ELF-1 (cell line): ENCODE measurements around the gene CTNNA3.

Experiments used
- DNase-seq: peaks from one replicate; pipeline ENCODE4 v3.0.0-alpha.2; 2016; ENCODE audit warnings: low read depth, low spot score

The CTNNA3 gene

DNA sequence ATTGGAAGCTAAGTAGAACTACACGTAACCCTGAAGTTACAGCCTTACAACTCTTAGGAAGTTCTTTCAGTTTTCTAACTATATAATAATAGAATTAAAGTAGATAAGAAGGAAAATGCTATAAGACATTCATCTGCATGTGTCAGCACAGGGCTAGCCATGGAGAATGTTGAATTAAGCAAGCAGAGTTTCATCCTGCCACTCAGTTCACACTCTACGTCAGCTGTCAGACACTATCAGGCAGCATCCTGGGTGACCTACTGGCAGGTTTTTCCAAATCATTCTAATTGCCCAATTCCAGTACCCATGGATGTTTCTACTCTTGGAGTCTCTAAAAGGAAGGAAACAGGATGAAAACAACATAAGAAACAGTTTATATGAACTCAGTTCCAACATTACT, 815.2 kb downstream of the CTNNA3 start:
- DNase-seq = no peak

DNA sequence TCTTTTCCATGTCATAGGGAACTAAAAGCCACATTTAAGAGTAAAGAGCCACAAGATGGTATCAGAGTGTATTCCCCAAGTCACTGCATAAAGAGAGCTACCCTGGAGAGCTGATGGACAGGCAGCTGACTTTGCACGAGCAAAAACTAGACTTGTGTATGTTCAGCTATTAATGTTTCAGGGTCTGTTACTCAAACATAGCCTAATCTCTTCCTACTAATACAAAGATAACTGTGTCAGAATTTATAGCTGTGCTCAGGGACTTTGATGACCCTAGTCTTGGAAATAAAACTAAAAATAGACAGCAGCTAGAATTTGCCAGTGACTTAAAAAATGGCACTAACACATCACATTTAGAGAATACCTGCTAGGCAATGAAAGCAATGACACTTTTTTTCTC, 815.7 kb downstream of the CTNNA3 start:
- no peak for DNase-seq

DNA sequence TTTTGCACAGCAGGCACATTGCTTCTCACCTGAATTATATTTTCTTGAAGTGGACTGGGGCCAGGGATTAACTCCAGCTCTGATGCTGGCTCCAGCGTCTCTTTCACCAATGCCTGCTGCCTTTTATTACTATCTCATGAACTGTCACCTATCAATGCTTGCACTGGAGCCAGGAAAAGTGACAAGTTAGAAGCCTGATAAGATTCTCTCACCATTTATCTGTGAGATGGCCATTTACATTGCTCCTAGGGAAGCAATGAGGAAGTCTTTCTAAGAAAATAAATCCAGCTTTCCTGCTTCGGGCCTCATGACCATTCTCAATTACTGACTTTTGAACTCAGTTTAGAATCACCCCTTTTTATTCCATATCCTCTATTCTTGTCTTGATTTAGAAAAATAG, 818.6 kb downstream of the CTNNA3 start:
- no peak for DNase-seq

GRCh38 chr10:66869635-66870034, 826.4 kb downstream of the CTNNA3 start:
- no peak for DNase-seq

GRCh38 chr10:66862687-66863258, 833.2 kb downstream of the CTNNA3 start:
- no peak for DNase-seq

- DNase-seq = no peak
These were observed 835.5 kb downstream of the CTNNA3 start for GRCh38 chr10:66860376-66860945.

DNA sequence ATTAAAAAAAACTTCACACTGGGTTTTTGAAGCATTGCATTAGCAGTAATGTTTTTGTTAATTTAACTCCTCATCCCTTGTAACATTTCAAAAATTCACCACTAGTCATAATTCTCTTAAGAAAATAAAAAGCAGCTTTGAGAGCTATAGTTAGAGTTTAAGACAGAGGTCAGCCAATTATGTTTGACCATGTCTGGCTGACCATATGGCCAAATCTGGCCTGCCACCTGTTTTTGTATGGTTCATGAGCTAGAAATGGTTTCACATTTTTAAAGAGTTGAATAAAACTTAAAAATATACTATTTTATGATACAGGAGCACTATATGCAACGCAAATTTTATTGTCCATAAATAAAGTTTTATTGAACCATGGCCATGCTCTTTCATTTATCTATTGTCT, 843.2 kb downstream of the CTNNA3 start:
- no peak for DNase-seq

GRCh38 chr10:66848856-66849255, 847.1 kb downstream of the CTNNA3 start:
- DNase-seq = no peak

- DNase-seq = no peak
These were observed 851.6 kb downstream of the CTNNA3 start for GRCh38 chr10:66844176-66844942.

- no peak for DNase-seq
These were observed 852.6 kb downstream of the CTNNA3 start for GRCh38 chr10:66843396-66843795.

- no peak for DNase-seq
These were observed 853.1 kb downstream of the CTNNA3 start for GRCh38 chr10:66842867-66843266.

DNA sequence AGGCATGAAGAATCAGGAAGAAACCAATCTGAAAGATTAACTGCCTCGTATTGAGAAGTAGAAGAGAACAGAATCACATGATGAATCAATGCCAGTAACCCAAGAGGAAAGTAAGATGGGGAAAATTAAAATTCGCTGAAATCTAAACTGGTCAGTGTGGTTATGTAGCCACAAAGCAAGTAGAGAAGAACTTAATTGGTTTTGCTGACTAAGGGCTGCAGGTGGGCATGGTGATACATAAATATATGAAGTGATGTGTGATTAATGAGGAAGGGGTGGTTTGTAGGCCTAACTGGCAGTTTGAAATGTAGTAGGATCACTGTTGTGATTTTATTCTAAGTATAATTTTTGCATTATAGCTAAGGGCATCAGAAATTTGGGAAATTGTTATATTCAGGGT, 853.6 kb downstream of the CTNNA3 start:
- DNase-seq = no peak

- no peak for DNase-seq
These were observed 857.3 kb downstream of the CTNNA3 start for GRCh38 chr10:66838656-66839055.

DNA sequence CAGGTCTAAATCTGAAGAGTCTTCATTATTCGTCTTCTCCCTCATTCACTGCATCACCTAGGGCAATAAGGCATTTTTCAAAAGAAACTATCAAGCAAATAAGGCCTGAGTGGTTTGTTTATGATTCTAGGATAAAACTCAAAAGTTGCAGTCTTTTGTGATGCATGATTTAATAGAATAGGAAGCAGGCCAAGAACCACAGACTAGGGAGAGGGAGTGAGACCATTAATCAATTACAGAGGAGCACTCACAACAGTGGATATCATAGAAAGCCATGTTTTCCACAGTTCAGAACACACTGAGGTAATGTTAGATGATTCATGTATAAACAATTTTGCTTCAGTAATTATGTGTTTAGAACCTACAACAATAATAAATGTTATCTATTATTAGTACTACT, 858.0 kb downstream of the CTNNA3 start:
- DNase-seq = no peak

GRCh38 chr10:66837335-66837734, 858.7 kb downstream of the CTNNA3 start:
- no peak for DNase-seq

GRCh38 chr10:66836771-66837170, 859.2 kb downstream of the CTNNA3 start:
- DNase-seq = no peak

GRCh38 chr10:66836057-66836456, 859.9 kb downstream of the CTNNA3 start:
- peak; percentile 5 for DNase-seq

- DNase-seq = no peak
These were observed 860.6 kb downstream of the CTNNA3 start for GRCh38 chr10:66835400-66835799.

- DNase-seq = no peak
These were observed 861.2 kb downstream of the CTNNA3 start for GRCh38 chr10:66834802-66835201.

GRCh38 chr10:66833861-66834260, 862.1 kb downstream of the CTNNA3 start:
- DNase-seq = no peak

GRCh38 chr10:66832781-66833422, 863.1 kb downstream of the CTNNA3 start:
- no peak for DNase-seq

DNA sequence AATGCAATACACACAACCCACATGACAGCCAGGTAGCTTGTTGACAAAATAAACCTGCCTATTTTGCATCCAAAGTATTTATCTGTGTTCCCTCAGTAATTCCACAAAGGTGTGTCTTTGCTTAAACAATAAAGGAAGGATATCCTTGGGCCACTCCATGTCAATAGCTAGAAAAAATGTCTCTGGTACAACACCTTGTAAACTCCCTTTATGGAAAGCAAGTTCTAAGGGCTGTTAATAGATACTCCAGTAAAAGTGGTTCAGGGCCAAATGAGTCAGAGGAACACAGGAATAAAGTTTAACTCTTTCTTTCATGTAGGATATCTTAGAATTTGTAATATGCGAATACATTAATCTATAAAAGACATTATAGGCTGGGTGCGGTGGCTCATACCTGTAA, 867.0 kb downstream of the CTNNA3 start:
- no peak for DNase-seq

DNA sequence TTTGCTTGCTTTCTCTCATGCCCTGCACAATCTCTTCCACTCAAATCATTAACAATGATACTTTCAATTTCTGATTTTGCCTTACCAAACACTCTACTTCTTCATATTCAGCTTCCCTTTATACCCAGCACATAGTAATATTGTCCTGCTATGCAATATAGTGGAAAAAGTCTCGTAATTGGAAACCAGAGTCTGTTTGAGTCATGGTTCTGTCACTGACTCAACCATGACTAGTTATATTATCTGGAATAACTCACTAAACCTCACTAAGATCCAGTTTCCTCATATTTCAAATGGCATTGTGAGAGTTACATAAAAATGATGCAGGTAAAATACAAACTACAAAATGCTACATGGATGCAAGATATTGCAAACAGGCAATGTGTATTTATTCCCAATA, 868.6 kb downstream of the CTNNA3 start:
- no peak for DNase-seq
